A673 (cell line): Measurements from ENCODE around the gene FAM13A.

ENCODE experiments used
- CTCF ChIP-seq: fragments of 300-800, 200-600 bp; sonication (generic); conservative IDR thresholded peaks from 2 replicates; pipeline ENCODE4 v1.5.1; 2017; ENCODE audit warnings: low read depth, mild to moderate bottlenecking, antibody characterized with exemption, low read length, moderate library complexity, mixed read lengths
- EZH2 ChIP-seq: fragments of 200-600 bp; sonication (generic); IDR thresholded peaks from 2 replicates; pipeline ENCODE4 v1.6.1; 2017; ENCODE audit warnings: borderline replicate concordance, low read depth, mild to moderate bottlenecking, mixed read lengths, antibody characterized with exemption, low read length; ENCODE audit not compliant: poor library complexity, severe bottlenecking

DNA sequence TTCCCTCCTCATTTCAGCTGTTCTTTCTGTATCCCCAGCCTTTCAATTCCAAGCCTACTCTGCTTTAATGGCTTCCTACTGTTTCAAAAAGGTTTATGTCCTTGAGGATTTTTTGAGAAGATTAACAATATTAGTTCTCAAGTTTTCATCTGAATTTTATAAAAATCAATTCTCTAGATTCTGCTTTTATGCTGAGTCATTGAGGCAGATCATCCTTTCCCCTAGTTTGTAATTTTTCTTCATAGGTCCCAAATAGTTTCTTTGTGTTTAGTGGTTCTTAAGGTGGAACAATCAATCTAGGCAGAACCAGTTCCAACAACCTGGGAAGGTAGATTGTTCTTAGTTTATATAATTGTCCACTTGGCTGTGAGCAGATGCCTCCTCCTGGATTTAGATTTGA is 259.3 kb downstream of the FAM13A start:
- TF ChIP-seq CTCF: no peak
- no peak for TF ChIP-seq EZH2
